K562 (cell line): ENCODE data around the gene OR51T1.

Experiments
- CEBPB ChIP-seq: fragments of 450-650 bp; IDR thresholded peaks from 2 replicates; pipeline ENCODE4 v1.6.1; 2016; ENCODE audit warnings: missing genetic modification characterization, missing compliant biosample characterization
- STAG1 ChIP-seq: sonication (generic); formaldehyde crosslinking; IDR thresholded peaks from 2 replicates; pipeline ENCODE4 v1.5.0; 2020; ENCODE audit warnings: missing genetic modification reagents, borderline replicate concordance
- ZNF699 ChIP-seq: fragments of 250-450 bp; sonication (Bioruptor Pico); IDR thresholded peaks from 2 replicates; pipeline ENCODE4 v1.8.0; 2021; ENCODE audit warnings: mild to moderate bottlenecking, moderate library complexity; ENCODE audit not compliant: insufficient replicate concordance
- TF ChIP-seq, protein P1 (sequence below): sonication (generic); formaldehyde crosslinking; IDR thresholded peaks from 2 replicates; pipeline ENCODE4 v1.8.1; 2023; ENCODE audit warnings: mild to moderate bottlenecking, missing genetic modification reagents
- TF ChIP-seq, protein P2 (sequence below): sonication (generic); formaldehyde crosslinking; IDR thresholded peaks from 2 replicates; pipeline ENCODE4 v1.8.0; 2023; ENCODE audit warnings: mild to moderate bottlenecking, missing genetic modification reagents
- TF ChIP-seq, protein P3 (sequence below), 3 experiments: IDR thresholded peaks in 2 of 3; conservative IDR thresholded peaks in 1 of 3; 2 replicates each; pipeline ENCODE4 v1.5.1; 2011 to 2012; ENCODE audit warnings: low read length in 3 of 3, mild to moderate bottlenecking in 3 of 3, control low read depth in 2 of 3, improper control_type of control experiment in 1 of 3, inconsistent platforms in 1 of 3, low read depth in 1 of 3, mixed read lengths in 1 of 3, moderate library complexity in 1 of 3; ENCODE audit not compliant: insufficient read depth in 2 of 3

DNA sequence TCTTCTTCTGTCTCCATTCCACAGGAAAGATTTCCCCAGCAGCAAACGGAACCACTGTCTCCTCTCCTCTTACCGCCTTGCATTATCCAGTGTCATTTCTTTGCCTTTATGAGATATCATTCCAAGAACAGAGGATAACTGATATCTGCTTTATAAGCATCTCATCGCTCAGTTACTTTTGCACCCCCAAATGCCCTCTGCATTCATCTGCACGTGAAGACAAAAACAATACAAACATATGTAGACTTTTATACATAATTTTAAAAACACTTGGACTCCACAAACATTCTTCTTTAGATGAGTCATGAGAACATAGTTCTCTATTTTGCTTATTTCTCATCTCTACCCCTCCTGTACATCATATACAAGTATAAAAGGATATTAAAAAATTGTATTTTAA, 512 bp upstream of the OR51T1 start:
- TF ChIP-seq, protein P1, sequence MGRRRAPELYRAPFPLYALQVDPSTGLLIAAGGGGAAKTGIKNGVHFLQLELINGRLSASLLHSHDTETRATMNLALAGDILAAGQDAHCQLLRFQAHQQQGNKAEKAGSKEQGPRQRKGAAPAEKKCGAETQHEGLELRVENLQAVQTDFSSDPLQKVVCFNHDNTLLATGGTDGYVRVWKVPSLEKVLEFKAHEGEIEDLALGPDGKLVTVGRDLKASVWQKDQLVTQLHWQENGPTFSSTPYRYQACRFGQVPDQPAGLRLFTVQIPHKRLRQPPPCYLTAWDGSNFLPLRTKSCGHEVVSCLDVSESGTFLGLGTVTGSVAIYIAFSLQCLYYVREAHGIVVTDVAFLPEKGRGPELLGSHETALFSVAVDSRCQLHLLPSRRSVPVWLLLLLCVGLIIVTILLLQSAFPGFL (CRISPR knock-in tag), result no peak
- TF ChIP-seq STAG1 (CRISPR knock-in tag) (no peak), CEBPB (tag) (no peak), ZNF699 (CRISPR knock-in tag) (no peak)
- TF ChIP-seq, protein P2, sequence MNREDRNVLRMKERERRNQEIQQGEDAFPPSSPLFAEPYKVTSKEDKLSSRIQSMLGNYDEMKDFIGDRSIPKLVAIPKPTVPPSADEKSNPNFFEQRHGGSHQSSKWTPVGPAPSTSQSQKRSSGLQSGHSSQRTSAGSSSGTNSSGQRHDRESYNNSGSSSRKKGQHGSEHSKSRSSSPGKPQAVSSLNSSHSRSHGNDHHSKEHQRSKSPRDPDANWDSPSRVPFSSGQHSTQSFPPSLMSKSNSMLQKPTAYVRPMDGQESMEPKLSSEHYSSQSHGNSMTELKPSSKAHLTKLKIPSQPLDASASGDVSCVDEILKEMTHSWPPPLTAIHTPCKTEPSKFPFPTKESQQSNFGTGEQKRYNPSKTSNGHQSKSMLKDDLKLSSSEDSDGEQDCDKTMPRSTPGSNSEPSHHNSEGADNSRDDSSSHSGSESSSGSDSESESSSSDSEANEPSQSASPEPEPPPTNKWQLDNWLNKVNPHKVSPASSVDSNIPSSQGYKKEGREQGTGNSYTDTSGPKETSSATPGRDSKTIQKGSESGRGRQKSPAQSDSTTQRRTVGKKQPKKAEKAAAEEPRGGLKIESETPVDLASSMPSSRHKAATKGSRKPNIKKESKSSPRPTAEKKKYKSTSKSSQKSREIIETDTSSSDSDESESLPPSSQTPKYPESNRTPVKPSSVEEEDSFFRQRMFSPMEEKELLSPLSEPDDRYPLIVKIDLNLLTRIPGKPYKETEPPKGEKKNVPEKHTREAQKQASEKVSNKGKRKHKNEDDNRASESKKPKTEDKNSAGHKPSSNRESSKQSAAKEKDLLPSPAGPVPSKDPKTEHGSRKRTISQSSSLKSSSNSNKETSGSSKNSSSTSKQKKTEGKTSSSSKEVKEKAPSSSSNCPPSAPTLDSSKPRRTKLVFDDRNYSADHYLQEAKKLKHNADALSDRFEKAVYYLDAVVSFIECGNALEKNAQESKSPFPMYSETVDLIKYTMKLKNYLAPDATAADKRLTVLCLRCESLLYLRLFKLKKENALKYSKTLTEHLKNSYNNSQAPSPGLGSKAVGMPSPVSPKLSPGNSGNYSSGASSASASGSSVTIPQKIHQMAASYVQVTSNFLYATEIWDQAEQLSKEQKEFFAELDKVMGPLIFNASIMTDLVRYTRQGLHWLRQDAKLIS (CRISPR knock-in tag), result no peak
- TF ChIP-seq, protein P3, sequence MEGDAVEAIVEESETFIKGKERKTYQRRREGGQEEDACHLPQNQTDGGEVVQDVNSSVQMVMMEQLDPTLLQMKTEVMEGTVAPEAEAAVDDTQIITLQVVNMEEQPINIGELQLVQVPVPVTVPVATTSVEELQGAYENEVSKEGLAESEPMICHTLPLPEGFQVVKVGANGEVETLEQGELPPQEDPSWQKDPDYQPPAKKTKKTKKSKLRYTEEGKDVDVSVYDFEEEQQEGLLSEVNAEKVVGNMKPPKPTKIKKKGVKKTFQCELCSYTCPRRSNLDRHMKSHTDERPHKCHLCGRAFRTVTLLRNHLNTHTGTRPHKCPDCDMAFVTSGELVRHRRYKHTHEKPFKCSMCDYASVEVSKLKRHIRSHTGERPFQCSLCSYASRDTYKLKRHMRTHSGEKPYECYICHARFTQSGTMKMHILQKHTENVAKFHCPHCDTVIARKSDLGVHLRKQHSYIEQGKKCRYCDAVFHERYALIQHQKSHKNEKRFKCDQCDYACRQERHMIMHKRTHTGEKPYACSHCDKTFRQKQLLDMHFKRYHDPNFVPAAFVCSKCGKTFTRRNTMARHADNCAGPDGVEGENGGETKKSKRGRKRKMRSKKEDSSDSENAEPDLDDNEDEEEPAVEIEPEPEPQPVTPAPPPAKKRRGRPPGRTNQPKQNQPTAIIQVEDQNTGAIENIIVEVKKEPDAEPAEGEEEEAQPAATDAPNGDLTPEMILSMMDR (IDR thresholded peaks at IDR 0.05 in 2 of 3, conservative IDR thresholded peaks at IDR 0.05 in 1 of 3; ENCODE audit: insufficient read depth in 2 of 3, low read depth in 1 of 3, low read length in 3 of 3), result no peak
